K562 (cell line): ENCODE results near the gene SLC8A1. TPM values are rescaled to one million over a fixed set of nuclear protein-coding genes. Genes with fewer than 3 reads are reported as not detected.

Source experiments
- ETV5 ChIP-seq: sonication (generic); formaldehyde crosslinking; IDR thresholded peaks from 2 replicates; pipeline ENCODE4 v1.4.0; 2020; ENCODE audit warnings: low read depth, mild to moderate bottlenecking, missing genetic modification reagents
- MAZ ChIP-seq, 2 experiments: fragments of 450-650 bp in 1 of 2; sonication (generic) in 1 of 2; formaldehyde crosslinking; IDR thresholded peaks in 1 of 2; conservative IDR thresholded peaks in 1 of 2; 2 replicates each; pipeline versions ENCODE4 v1.4.0 to v1.5.0; 2020; ENCODE audit warnings: mild to moderate bottlenecking in 1 of 2, missing genetic modification reagents in 1 of 2
- STAT6 ChIP-seq: sonication (generic); formaldehyde crosslinking; IDR thresholded peaks from 2 replicates; pipeline ENCODE4 v1.8.1; 2023; ENCODE audit warnings: mild to moderate bottlenecking, missing genetic modification reagents
- SUPT5H ChIP-seq: fragments of 450-650 bp; IDR thresholded peaks from 2 replicates; pipeline ENCODE4 v1.6.1; 2016
- ZNF212 ChIP-seq: fragments of 450-650 bp; formaldehyde crosslinking; IDR thresholded peaks from 2 replicates; pipeline ENCODE4 v1.4.0; 2020; ENCODE audit warnings: mild to moderate bottlenecking
- ZNF239 ChIP-seq: fragments of 250-450 bp; sonication (Bioruptor Pico); IDR thresholded peaks from 2 replicates; pipeline ENCODE4 v1.4.0; 2020; ENCODE audit warnings: mild to moderate bottlenecking
- ZNF668 ChIP-seq: fragments of 250-450 bp; sonication (Bioruptor Pico); IDR thresholded peaks from 2 replicates; pipeline ENCODE4 v1.8.0; 2022; ENCODE audit warnings: mild to moderate bottlenecking, inconsistent platforms
- ZNF707 ChIP-seq: fragments of 250-450 bp; sonication (Bioruptor Pico); conservative IDR thresholded peaks from 2 replicates; pipeline ENCODE4 v1.8.0; 2022; ENCODE audit warnings: inconsistent platforms, mild to moderate bottlenecking, moderate library complexity
- polyA plus RNA-seq, 8 experiments: library from polyadenylated mRNA; depleted of rRNA in 4 of 8; stranded (reverse) in 5 of 8; unstranded in 3 of 8; fragments of >200 nt; fragmentation: Nextera tagmentation in 2 of 8; fragmentation: Illumina TruSeq in 1 of 8; extraction: Ambion mirVana in 2 of 8; extraction: Trizol in 1 of 8; gene quantifications; 2 replicates each; pipeline versions ENCODE4 v1.2.1 to v1.2.3, GENCODE V29; 2011 to 2014; ENCODE audit warnings: inconsistent platforms in 1 of 8, missing spikeins in 1 of 8
- total RNA-seq, 7 experiments: library from RNA; depleted of rRNA in 6 of 7; stranded (reverse); fragments of >200 nt in 6 of 7; fragmentation: Illumina TruSeq in 2 of 7; extraction: Trizol in 2 of 7; gene quantifications; 2 replicates each; pipeline versions ENCODE4 v1.2.1 to v1.2.3, GENCODE V29; 2011 to 2021; ENCODE audit warnings: low replicate concordance in 1 of 7
- TF ChIP-seq, protein P1 (sequence below): sonication (generic); formaldehyde crosslinking; IDR thresholded peaks from 2 replicates; pipeline ENCODE4 v1.8.1; 2022; ENCODE audit warnings: missing genetic modification reagents

The SLC8A1 gene
- total and polyA plus RNA-seq, 9 of the 15 experiments (the other 6 are each of a cell fraction or from before 2014, with no cell fraction given) = not detected

GRCh38 chr2:40352041-40352702 lies 99.7 kb downstream of the SLC8A1 start (continued):
- TF ChIP-seq MAZ (CRISPR knock-in tag; conservative IDR thresholded peaks at IDR 0.05 in 1 of 2, IDR thresholded peaks at IDR 0.05 in 1 of 2) (no peak), ZNF668 (no peak), ZNF707 (CRISPR knock-in tag) (no peak), STAT6 (CRISPR knock-in tag) (no peak), ZNF239 (no peak), ETV5 (CRISPR knock-in tag) (no peak), ZNF212 (CRISPR knock-in tag) (no peak), SUPT5H (no peak)
- TF ChIP-seq, protein P1, sequence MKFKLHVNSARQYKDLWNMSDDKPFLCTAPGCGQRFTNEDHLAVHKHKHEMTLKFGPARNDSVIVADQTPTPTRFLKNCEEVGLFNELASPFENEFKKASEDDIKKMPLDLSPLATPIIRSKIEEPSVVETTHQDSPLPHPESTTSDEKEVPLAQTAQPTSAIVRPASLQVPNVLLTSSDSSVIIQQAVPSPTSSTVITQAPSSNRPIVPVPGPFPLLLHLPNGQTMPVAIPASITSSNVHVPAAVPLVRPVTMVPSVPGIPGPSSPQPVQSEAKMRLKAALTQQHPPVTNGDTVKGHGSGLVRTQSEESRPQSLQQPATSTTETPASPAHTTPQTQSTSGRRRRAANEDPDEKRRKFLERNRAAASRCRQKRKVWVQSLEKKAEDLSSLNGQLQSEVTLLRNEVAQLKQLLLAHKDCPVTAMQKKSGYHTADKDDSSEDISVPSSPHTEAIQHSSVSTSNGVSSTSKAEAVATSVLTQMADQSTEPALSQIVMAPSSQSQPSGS (CRISPR knock-in tag) = no peak
